Inflammatory macrophage treated with lipopolysaccharide for 4 hours (primary cell): ENCODE data around the gene RHOG.

Source experiments
- DNase-seq: peaks from one replicate; pipeline ENCODE4 v3.0.0-alpha.2; 2020

RHOG gene

GRCh38 chr11:3857628-3858027 lies 16.9 kb upstream of the RHOG start:
- no peak for DNase-seq

DNA sequence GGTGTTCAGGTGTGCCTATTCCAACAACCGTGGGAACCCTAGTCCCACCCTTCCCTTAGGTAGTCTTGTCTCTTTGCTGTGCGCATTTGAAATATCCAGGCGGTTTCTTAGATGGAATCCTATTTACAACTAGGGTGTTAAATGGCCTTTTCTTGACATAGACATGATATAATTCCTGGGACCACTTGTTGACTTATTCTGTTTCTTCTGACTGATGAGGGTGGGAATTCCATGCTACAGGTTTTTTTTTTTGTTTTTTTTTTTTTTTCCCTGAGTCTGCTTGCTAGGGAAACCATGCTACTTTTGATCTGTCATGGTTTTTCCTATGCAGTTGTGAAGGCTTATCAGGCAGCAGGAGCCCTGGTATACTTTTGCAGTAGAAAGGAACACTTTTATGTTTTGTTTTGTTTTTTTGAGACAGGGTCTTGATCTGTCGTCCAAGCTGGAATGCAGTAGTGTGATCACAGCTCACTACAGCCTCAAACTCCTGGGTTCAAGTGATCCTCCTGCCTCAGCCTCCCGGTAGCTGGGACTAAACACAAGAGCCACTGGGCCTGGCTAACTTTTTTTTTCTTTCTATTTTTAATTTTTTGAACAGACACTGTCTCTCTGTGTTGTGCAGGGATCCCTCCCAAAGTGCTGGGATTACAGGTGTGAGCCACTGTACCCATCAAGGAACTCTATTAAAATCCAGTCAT lies 16.2 kb upstream of the RHOG start:
- no peak for DNase-seq

GRCh38 chr11:3855808-3856491 lies 15.2 kb upstream of the RHOG start:
- DNase-seq, result peak; percentile 51

DNA sequence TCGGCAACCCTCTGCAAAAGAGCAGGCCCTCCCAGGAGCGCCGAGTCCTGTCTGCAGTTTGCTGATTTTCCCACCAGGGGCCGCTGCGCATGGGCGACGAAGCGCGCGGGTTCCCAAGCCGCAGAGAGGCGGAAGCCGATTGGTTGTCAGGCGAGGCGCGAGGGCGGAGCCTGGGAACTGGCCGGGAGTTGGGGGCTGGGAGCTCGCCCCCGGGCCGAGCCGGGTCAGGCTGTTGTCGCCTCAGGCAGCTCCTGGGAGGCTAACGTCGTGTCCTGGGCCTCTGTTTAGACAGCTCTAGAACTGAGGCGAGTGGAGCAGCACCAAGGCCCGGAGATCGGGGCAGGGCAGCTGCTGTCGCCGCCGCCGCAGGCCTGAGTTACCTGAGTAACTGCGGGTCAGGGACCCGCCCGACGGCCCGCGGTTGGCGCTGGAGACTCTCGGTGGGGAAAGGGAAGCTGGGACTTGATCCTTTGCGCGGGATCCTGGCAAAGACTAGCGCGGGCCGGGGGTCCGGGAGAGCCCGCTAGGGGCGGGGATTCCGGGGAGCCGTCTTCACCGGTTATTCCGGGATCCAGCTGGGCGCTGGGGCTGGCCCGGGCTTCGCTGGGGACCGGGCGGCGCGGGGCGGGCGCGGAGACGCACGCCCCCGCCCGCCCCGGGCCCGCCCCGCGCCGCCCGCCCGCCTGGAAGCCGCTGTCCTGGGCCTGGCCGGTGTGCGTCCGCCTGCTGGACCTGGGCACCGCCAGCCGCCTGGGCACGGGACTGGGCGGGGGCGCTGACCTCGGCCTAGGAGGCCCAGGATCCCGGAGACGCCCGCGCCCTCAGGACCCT lies 14.4 kb upstream of the RHOG start, which contains the start of gene STIM1:
STIM1 (plus strand) TSS at position 688 of the 831 bp plus-strand sequence. CDS start 607 bp downstream, outside the sequence.
- peak; percentile 95 for DNase-seq

DNA sequence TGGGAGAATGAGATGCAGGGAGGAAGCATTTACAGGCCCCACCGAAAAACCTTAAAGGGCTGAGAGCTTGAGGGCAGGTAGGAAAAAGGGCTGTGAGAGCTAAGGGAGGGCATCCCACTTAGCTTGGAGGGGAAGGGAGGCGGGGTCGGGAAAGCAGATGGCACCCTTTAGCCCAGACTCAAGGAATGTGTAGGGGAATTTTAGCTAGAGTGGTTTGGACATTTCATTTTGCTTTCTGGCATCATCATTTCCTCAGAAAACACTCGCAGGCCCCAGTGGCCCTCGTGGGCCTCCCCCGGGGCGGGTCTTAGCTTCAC lies 13.9 kb upstream of the RHOG start:
- no peak for DNase-seq

GRCh38 chr11:3853899-3854659 lies 13.3 kb upstream of the RHOG start:
- DNase-seq, result peak; percentile 70

GRCh38 chr11:3853545-3853842 lies 12.7 kb upstream of the RHOG start:
- DNase-seq, result no peak

GRCh38 chr11:3849297-3849874 lies 8.6 kb upstream of the RHOG start:
- DNase-seq, result peak; percentile 64

GRCh38 chr11:3845670-3846069 lies 4.9 kb upstream of the RHOG start:
- DNase-seq, result no peak

- peak; percentile 83 for DNase-seq
These were observed 4.5 kb upstream of the RHOG start for GRCh38 chr11:3845246-3845645.

DNA sequence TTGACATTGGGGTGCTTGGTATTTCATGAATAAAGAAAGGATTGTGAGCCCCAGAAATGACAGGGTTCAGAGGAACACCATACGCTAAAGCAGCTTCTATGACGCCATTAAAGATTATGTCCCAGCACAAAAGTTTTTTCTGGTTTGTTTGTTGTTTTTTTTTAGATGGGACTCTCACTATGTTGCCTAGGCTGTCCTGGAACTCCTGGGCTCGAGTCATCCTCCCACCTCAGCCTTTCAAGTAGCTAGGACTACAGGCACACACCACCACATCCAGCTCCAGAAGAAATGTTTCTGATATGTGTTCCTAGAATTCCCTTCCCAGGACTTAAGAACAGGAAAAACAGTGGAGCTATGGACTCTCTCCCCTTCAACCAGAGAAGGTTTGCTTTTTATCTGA lies 2.6 kb upstream of the RHOG start:
- DNase-seq, result no peak

DNA sequence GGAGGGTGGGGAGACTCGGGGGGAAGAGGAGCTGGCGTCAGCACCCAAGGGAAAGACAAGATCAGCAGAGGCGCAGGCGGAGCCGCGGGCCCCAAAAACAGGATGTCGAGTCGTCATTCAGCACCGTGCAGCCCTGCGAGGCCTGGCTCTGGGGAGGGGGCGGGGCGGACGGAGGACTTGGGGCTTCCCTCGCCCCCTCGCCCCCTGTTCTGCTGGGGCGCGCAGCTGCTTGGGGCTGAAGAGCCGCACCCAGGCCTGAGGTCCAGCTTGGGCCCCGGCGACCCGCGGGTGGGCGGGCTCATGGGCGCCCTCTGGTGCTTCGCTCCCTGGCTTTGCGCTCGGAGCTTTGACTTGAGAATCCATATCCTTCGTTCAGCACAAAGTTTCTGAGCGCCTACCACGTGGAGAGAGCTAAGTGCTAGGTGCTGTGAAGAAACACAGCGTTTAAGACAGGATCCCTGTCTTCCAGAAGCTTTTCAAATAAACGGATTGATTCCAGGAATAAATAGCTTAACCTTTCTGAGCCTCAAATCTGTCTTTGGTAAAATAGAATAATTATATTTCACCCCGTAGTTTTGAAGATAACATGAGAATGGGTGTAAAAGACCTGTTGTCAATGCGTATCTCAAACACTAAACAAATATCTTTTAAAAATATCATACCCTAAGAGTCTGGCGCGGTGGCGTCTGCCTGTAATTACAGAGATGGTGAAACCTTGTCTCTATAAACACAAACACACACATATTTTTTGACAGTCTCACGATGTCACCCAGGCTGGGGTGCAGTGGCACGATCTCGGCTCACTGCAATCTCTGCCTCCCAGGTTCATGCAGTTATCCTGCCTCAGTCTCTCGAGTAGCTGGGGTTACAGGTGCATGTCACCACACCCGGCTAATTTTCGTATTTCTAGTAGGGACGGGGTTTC lies 929 bp upstream of the RHOG start:
- DNase-seq, result peak; percentile 98

DNA sequence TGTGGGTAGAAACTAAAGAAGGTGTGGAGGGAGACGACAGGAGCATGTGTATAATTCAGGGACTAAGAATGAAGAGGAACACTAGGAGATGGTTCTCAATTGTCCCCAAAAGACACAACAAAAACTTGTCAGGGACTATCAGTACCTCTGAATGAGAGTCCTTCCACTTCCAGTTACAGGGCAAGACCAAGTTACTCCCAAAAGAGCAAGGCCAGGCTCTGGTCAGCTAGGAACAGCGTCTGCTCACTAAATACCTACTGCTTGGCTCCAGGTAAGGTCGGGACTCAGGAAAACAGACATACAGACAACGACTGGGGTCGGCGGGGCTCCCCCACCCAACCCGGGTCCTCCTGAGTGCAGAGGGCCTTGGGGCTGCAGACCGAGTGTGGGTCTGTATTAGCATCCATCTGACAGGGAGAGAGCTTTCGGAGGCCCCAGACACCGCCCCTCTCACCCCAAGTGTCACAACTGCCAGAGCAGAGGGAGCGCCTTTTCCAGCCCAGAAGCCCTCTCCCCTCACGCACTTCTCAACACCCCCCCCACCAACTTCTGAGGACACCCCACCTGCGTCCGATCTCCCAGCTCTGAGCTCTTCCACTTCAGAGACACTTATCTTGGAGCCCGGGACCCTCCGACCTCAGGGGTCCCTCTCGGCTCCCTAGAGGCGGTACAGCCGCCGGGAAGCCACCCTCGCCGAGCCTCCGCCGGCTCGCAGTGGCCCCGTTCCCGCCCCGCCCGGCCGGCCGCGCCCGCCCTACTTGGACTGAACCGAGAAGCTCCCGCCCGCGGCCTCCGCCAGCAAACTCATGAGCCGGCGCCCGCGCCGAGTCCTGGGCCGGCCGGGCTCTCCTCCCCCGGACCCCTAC lies 522 bp downstream of the RHOG start:
- DNase-seq, result no peak

DNA sequence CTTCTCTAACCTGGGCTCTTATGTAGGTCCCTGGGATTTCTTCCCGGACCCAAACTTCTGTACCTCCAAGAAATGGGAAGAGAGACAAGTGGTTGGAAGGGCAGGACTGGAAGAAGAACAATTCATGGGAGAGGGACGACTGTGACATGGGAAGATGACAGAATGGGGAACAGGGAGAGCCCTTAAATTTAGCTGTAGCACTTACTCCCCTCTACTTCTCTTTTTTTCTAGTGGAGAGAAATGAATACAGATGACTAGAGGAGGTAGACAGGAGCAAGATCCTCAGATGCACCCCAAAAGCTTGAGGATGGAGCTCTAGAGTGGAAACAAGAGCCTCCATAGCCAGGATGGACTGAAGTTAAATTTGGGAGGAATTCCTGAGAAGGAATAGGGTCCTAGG lies 2.3 kb downstream of the RHOG start:
- peak; percentile 56 for DNase-seq

DNA sequence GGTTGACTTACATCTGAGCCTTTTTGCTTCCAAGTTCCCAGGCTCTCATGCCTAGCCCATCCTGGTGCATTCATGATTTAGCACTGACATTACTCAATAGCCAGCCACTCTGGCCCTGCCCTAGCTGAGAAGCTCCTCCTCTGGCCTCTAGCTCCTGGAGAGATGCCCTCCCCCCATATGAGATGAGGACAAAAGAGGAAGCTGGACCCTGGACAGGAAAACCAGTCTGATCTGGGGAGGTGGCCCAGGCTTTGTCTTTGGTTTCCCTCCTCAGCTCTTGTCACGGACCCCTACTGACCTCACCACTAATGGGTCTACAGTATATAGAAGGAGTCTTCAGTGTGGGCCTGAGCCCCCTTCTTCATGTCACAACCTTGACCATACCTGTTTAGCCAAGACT lies 3.0 kb downstream of the RHOG start:
- peak; percentile 94 for DNase-seq

DNA sequence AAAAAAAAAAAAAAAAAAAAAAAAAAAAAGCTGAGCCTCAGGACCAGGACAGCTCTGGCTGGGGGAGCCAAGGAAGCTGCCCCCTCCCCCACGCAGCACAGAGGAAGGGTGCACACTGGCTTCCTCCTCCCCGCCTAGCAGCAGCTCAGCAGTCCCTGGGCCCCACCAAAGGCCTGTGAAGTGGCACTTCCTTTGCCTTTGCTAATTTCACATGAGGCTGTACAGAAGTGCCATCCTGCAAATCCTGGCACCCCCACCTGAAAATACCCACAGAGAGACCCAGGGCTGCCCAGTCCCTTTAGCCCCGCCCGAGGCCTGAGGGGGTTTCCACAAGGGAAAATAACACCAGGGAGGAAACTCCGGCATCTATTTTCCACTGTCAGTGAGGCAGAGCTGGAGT lies 3.9 kb downstream of the RHOG start:
- DNase-seq, result peak; percentile 49

DNA sequence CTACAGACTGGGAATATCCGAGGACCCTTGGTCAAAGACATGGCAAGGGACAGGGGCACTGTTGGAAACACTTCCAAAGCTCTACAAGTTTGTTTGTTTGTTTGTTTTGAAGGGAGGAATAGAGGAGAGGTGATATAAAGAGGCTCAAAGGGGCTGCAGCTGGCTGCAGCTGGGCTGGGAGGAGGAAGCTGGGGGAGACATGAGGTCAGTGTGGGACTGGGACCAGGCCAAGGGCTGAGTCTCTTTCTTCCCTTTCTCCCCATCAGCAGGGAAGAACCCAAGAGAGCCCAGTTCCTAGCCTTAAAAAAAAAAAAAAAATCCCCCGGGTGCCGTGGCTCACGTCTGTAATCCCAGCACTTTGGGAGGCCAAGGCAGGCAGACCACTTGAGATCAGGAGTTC lies 5.0 kb downstream of the RHOG start:
- DNase-seq, result no peak

GRCh38 chr11:3834664-3835461 lies 5.9 kb downstream of the RHOG start:
- DNase-seq, result peak; percentile 80

DNA sequence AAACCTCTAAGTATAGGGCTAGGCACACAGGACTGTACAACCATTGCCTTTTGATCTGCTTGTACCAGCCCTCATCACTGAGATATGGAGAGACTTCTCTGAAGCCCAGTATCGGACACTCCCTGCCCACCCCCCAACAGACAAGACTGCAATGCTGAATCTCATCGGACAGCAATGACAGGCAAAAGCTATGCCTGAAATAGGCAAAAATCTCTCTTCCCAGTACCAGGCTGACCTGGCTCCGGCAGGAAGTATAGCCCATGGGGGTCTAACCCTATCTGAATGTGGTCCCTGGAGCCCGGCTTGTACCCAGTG lies 6.5 kb downstream of the RHOG start:
- no peak for DNase-seq

DNA sequence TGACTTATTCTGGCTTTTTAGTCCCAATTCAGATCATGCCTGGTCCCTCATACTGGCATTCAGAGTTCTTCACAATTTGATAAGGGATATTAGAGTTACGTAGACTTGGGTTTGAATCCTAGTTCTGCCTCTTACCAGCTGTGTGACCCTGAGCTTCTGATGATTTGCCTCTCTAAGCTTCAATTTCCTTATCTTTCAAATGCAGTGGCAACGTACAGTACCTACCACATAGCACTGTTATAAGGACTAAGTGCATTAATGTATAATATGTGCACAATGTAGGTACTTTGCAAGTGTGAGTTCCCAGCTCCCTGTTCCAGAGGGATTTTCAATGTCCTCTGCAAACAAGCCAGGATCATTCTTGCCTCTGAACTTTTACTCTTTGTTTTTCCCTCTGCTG lies 7.3 kb downstream of the RHOG start:
- DNase-seq, result no peak
